DMS79 (cell line): ENCODE data around the gene SUN1.
"Not testable (repeated sequence)": the region's sequence is repeated elsewhere in the genome, so short reads cannot be mapped to it uniquely, and the experiment has no call there.

Experiments
- DNase-seq: peaks from one replicate; lab custom pipeline; 2025; lab: John Stamatoyannopoulos, UW

SUN1 gene

DNA sequence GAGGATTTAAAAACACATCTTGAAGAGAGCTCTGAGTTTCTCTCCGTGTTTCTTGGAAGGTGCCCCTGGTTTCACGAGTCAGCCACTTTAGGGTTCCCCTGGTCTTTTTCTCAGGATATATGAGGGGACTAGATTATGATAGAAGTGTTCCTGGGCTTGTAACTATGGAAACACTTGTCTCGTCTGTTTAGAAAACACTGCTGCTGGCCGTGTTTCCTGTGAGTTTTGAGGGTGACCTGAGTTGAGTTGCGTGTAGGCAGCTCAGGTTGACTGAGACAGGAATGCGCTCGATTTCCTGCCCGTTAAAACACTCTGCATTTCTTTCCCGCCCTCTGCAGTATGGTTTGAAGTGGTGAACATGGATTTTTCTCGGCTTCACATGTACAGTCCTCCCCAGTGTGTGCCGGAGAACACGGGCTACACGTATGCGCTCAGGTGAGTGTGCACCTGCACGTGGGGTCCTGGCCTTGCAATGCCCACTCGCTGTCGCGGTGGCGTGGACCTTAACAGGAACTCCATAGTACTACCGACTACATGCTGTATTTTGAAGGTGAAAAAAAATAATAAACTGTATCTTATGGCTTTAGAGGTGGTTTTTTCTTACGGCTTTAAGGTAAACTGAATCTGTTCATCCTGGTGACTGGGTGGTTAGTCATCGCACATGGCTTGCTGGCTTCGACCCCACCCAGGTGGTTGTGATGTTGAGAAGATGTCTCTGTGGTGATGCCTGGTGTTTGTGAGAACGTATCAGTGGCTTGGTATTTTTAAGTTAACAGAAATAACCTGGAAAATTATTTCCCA lies at the start of gene SUN1:
TSS of gene SUN1 (plus strand) at position 310 of the 801 bp plus-strand sequence. CDS start at position 359, 49 bp downstream.
- DNase-seq = no peak

- DNase-seq = no peak
These were observed 49.4 kb upstream of the SUN1 start for GRCh38 chr7:782718-783449.

GRCh38 chr7:783556-784490 lies 48.5 kb upstream of the SUN1 start:
- no peak for DNase-seq

- DNase-seq = no peak
These were observed 47.3 kb upstream of the SUN1 start for GRCh38 chr7:784971-785370.

- DNase-seq = no peak
These were observed 46.9 kb upstream of the SUN1 start for GRCh38 chr7:785416-785815.

GRCh38 chr7:786472-787255 lies 45.6 kb upstream of the SUN1 start:
- peak; percentile 29 for DNase-seq

DNA sequence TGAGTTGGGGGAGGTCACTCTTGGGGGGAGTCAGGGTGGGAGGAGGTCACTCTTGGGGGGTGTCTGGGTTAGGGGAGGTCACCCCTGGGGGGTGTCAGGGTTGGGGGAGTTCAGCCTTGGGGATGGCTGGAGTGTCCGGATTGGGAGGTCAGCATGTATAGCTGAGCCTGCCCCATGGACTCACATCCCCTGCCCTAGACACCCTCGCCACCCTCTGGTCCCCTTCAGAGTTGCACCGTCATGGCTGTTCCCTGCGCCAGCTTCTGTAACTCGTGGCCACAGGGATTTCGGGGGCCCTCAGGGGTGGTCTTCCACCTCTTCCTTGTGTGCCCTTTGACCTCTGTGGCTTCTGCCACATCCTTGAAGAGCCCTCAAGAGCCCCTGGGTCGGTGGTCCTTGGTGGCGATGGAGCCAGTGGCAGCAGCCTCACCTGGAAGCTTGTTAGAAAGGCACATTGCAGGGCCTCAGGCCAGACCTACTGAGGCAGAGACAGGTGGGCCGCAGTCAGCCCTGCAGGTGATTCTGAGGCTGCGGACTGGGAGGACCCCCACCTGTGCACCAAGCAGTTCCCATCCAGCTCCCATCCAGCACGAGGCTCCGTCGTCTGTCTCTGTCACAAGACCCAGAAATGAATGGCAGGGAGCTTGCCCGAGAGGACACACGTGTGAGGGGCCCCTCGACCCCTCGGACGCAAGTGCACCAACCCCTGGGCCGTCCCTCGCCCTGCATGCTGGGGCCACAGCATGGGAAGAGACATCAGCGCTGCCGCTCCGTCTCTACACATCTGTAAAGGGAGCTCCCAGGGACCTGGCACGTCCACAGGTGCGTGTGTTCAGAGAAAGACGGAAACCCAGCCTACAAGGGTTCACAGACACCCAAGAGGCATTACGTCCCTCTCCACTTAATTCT lies 44.7 kb upstream of the SUN1 start:
- no peak for DNase-seq

DNA sequence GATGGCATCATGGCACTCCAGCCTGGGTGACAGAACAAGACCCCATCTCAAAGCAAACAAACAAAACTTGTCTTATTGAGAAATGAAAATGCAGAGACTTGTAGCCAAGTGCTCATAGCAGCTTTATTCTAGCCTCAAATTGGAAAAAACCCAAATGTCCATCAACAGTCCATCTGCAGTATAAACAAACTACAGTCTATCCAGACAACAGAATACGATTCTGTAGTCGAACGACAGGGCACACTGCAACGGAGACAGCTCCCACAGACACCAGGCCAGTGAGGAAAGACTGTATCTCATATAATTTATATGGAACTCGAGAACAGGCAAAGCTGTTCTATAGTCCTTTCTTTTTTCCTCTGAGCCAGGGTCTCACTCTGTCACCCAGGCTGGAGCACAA lies 40.8 kb upstream of the SUN1 start:
- DNase-seq = no peak

DNA sequence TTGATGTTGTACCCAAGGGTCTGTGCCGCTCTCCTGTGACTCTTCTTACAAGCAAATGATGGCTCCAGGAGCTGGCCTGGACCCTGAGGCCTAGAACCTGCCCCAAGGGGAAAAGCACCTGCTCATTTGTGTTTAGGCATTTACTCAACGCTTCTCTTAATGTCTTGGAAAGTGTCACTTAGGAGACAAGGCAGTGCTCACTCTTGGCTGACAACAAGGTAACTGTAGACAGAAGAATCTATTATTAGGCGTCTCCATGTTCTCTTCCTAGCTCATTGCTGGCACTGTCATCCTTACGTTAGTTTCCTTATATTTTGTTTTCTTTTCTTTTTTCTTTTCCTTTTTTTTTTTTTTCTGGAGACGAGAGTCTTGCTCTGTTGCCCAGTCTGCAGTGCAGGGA lies 38.1 kb upstream of the SUN1 start:
- no peak for DNase-seq

DNA sequence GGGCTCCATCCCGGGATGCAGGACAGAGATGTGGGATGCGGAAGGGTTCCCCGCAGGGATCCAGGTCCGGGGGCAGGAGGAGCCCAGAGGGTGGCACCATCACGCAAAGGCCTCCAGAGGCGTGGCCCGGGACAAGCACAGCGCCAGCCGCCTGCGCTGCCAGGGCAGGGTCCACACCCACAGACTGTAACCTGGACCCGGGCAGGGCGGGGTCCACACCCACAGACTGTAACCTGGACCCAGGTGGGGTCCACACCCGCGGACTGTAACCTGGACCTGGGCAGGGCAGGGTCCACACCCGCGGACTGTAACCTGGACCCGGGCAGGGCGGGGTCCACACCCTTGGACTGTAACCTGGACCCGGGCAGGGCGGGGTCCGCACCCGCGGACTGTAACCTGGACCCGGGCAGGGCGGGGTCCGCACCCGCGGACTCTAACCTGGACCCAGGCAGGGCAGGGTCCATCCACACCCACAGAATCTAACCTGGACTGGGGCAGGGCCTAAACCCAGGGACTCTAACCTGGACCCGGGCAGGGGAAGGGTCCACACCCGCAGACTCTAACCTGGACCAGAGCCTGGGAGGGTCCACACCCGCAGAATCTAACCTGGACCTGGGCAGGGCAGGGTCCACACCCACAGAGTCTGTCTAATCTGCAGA lies 37.5 kb upstream of the SUN1 start:
- no peak for DNase-seq

DNA sequence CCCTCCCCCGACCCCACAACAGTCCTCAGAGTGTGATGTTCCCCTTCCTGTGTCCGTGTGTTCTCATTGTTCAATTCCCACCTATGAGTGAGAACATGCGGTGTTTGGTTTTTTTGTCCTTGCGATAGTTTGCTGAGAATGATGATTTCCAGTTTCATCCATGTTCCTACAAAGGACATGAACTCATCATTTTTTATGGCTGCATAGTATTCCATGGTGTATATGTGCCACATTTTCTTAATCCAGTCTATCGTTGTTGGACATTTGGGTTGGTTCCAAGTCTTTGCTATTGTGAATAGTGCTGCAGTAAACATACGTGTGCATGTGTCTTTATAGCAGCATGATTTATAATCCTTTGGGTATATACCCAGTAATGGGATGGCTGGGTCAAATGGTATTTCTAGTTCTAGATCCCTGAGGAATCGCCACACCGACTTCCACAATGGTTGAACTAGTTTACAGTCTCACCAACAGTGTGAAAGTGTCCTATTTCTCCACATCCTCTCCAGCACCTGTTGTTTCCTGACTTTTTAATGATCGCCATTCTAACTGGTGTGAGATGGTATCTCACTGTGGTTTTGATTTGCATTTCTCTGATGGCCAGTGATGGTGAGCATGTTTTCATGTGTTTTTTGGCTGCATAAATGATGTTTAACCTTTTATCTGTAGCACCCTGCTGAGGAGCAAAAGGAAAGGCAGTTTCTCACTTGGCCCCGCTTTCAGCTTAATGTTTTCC lies 35.7 kb upstream of the SUN1 start:
- not testable (repeated sequence) for DNase-seq

- DNase-seq = no peak
These were observed 33.3 kb upstream of the SUN1 start for GRCh38 chr7:798921-799470.

- no peak for DNase-seq
These were observed 31.6 kb upstream of the SUN1 start for GRCh38 chr7:800692-801091.

DNA sequence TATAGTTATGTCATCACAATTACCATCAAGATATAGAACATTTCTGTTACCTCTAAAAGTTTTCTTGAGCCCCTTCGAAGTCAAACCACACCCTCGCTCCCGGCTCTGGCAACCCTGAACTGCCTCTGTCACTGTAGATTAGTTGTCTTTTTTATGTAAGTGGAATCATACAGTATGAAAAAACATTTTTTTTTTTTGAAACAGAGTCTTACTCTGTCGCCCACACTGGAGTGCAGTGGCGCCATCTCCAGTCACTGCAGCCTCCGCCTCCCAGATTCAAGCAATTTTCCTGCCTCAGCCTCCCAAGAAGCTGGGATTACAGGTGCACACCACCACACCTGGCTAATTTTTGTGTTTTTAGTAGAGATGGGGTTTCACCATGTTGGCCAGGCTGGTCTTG lies 30.9 kb upstream of the SUN1 start:
- DNase-seq = not testable (repeated sequence)

- DNase-seq = peak; percentile 84
These were observed 30.3 kb upstream of the SUN1 start for GRCh38 chr7:801940-802381.

DNA sequence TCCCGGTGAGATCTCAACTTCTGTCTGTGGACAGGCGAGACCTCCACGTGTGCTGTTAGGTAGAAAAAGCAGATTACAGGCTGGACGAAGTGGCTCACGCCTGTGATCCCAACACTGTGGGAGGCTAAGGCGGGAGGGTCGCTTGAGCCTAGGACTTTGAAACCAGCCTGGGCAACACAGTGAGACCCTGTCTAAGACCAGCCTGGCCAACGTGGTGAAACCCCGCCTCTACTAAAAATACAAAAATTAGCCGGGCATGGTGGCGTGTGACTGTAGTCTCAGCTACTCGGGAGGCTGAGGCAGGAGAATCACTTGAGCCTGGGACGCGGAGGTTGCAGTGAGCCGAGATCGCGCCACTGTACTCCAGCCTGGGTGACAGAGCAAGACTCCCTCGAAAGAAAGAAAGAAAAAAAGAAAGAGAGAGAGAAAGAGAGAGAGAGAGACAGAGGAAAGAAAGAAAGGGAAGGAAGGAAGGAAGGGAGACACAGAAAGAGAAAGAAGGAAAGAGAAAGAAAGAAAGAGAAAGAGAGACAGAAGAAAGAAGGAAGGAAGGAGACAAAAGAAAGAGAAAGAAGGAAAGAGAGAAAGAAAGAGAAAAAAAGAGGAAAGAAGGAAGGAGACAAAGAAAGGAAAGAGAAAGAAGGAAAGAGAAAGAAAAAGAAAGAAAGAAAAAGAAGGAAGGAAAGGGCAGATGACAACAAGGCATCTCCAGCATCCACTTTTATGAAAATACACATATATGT lies 29.6 kb upstream of the SUN1 start:
- no peak for DNase-seq

DNA sequence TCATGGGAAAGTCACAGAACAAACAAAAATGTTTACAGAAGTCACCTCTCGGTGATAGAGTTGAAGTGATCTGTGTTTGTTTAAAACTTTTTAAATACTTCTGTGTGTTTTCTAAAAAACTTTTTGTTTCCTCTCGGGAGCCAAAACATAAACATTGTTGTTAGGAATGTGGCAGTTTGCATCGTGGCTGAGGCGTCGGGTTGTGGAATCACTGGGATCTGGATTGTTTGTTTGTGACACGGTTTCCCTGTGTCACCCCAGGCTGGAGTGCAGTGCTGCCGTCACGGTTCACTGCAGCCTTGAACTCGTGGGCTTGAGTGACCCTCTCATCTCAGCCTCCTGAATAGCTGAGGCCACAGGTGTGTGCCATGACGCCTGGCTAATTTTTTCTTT lies 29.0 kb upstream of the SUN1 start:
- no peak for DNase-seq

DNA sequence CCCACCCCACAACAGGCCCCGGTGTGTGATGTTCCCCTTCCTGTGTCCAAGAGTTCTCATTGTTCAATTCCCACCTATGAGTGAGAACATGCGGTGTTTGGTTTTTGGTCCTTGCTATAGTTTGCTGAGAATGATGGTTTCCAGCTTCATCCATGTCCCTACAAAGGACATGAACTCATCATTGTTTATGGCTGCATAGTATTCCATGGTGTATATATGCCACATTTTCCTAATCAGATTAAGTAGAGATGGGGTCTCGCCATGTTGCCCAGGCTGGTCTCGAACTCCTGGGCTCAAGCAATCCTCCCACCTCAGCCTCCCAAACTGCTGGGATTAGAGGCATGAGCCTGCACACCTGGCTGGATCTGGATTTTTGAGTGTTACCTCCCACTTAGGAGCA lies 28.5 kb upstream of the SUN1 start:
- DNase-seq = not testable (repeated sequence)
